HG02798 (cell line): ENCODE data around the gene PPARG.

Source experiments
- ATAC-seq: cut with Tn5 transposase; IDR thresholded peaks from one replicate; pipeline ENCODE4 v1.9.1; 2021; ENCODE audit warnings: mild to moderate bottlenecking; ENCODE audit not compliant: unreplicated experiment, poor library complexity

Gene PPARG

DNA sequence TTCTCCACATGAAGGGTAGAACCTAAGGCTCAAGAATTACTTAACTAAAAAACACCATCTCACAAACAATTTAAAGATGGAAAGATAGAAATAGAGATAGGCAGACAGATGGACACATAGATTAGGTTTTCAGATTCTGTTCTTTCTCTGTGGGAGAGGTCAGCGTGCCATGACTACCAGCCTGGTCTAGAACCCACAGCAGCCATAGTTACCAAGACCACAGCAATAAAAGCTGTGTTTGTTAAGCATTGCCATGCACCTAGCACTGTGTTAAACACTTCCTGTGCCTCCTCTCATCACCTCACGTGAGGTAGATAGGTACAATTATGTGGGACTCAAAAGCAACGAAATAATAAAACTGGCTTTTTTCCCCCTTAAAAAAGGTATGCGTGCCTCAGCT, 112.3 kb downstream of the PPARG start:
- ATAC-seq: no peak

DNA sequence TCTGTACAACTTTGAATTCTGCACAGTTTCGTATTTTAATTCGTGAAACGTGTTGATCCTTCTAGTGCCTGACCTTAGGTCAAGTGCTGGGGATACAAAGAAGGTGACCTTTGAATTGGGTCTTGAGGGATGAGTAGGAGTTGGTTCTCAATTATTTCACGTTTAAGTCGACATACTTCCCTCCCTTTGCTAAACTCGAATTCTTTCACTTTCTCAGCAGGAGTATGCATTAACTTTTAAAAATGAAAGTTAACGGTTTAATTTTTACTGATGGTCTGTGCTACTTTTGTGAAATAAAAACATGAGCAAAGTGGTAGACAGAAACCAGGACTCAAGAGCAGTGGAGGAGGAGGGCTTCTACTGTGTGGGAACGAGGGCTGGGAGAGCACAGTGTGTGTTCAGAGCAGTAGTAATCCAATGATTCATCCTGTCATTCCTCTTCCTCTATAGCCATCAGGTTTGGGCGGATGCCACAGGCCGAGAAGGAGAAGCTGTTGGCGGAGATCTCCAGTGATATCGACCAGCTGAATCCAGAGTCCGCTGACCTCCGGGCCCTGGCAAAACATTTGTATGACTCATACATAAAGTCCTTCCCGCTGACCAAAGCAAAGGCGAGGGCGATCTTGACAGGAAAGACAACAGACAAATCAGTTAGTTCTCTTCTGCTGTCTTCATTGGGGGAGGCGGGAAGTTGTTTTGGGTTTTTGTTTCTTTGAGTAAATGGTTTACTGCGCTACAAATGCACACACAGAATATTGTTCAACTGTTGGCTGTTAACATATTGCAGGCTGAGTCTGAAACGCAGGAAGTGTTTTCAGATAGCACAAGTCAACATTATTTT, 116.8 kb downstream of the PPARG start:
- ATAC-seq: no peak

DNA sequence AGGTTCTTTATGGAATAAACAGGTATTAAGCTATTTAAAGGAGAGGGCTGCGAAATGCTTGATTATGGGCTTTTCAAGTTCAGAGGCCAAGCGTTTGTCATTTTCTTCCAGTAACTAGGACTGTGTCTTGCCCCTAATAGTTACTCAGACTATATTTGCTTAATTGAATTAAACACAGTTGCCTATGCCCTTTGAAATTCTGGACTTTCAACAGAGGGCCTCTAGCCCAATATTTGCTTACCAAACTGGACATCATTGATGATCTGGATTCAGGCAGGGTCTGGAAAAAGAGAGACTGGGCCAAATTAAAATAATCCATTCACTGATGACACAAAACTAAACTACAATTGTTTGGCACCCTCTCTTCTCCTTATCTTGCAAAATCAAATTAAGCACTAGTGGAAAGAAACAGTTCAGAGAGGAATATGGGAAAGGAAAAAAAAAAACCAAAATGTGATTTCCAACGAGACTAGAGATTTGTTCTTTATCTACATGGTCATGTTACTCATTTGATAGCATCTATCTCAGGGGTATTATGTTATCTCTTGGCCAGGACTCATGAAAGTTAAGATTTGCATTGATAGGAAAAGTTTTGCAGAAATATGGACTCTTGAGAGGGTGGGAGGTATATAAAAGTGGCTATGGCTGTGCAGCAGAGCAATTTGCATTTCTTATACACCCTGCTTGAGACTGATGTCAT, 120.3 kb downstream of the PPARG start:
- ATAC-seq: no peak

DNA sequence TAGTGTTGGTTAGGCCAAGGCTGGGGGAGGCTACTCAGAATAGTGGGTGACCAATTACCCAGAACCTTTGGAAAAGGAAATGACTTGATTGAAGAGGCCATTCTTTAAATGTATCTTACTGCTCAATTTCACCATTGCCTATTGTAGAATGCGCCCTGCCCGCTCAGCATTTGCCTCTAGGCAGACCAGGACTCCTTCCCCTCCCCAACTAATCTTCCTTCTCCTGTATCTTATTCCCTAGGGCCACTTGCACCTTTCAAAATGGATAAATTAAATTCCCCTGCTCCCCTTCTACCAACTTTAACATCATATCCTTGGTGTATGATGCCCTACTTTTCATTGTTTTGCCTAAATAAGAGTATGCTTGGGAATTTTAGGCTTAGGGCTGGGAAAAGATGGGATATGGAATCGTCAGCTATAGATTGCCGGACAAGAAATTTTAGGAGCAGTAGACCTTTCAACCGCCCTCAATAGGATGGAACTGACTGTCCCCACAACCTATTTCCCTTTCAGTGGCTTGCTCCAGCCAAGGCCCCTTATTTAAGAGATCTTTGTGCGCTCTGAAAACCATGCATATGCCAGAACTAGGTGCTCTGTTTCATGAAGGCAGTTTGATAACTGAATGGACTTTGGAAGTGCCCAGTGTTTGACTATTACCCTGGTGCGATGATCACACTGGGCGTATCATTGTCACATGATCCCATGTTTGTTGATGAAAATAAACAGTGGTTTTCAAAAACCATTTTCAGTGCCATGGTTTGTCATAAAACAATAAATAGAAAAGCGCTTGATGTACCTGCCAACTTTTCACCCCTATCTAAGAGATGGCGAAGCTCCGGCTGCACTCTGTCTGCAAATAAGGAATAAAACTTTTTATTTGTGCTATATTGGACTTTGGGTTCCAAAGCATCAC, 121.1 kb downstream of the PPARG start:
- no peak for ATAC-seq

DNA sequence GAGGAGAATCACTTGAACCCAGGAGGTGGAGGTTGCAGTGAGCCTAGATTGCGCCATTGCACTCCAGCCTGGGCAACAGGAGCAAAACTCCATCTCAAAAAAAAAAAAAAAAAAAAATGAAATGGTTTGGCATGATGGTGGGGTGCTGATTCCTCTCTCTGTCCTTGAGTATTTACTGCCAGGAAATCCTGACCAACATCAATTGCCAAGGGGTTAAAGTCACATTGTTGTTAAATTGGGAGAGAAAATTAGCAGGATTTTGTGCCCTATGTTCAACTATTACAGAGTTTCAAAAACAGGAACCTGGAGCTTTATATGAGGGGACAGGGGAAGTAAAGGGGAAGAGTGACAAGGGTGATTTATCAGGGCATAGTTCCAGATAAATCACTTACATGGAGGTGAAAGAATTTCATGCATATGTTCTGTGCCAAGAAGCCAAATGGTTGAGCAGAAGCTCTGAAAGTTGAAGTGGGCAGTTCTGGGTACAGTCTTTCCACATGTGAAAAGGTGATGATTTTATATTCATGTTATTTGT, 124.9 kb downstream of the PPARG start:
- no peak for ATAC-seq

DNA sequence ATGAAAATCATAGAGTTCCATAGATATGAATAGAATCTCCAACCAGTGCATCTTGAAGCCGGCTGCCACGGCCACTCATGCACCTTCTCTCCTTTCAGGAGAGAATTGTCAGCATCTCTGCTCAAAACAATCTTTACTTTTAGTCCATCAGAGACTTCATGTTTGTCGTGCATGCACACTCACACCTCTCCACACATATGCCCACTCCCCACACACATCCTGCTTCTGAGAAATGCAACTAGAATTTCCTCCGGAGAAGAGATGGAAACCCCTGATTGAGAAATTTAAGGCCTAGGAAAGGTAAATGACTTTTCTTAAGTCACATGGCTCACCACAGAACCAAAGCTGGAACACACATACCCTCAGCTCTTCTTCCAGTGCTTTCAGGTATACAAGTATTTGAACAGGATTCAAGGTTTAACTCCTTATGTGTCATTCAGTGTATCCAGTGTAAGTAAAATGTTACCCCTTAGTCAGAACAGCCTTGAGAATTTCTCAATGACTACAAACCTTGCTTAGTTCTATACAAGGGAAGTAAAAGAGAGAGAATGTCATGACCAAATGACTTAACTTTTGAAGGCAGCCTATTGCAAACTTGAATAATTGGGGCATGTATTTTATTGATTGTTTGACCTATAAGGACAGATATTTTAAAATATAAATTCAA, 126.3 kb downstream of the PPARG start:
- no peak for ATAC-seq

DNA sequence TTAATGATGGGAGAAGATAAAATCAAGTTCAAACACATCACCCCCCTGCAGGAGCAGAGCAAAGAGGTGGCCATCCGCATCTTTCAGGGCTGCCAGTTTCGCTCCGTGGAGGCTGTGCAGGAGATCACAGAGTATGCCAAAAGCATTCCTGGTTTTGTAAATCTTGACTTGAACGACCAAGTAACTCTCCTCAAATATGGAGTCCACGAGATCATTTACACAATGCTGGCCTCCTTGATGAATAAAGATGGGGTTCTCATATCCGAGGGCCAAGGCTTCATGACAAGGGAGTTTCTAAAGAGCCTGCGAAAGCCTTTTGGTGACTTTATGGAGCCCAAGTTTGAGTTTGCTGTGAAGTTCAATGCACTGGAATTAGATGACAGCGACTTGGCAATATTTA, 127.9 kb downstream of the PPARG start:
- no peak for ATAC-seq

DNA sequence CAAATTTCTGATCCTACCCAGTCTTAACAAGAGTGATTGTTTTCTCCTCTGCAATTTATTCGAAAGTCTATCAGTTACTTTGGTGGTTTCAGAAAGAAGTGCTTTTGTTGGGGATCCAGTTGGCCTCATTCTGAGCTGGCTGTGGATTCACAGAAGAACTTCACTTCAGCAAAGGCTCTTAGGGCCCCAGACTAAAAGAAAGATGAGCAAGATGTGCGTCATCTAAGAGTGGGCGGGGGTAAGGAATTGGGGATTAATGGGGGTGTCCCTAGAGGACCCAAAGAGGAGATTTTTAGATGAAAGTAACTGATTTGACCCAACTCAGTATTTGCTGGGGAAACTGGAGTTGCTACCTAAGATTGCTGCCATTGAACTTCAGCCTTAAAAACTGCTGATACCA, 131.5 kb downstream of the PPARG start:
- ATAC-seq: no peak

DNA sequence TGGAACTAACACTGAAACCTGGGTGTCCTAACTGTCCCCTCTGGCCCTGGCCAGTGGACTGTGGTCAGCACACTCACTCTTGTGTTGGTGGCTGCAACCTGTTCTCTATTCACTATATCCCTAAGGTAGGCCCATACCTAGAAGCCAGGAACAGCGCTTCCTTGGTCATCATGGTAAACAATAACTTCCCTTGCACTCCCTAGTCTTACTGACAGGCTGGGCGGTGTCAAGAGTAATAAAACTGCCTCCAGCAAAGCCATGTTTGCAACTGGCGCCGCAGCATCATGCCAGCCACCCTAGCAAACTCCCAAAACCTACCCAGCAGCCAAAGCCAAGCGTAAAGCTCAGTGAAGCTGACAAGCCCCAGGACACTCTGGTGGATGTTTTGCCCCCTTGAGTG, 132.3 kb downstream of the PPARG start:
- ATAC-seq: no peak

DNA sequence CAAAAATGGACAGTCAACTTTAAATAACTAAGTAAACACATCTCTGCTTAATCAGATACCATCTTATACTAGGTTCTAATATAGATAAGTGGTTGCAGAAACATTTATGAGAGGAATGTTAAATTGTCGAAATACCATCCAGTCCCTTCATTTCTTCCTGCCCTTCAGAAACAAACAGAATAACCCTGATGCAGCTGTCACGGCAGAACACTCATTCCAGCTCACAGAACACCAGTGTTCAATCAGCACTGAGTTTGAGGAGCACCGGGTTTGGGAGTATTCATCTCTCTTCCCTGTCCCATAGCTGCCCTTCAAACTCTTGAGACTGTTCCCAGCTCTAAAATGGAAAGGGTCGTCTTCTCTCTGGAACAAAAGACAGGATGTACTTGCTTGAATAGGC, 134.3 kb downstream of the PPARG start:
- ATAC-seq: no peak

DNA sequence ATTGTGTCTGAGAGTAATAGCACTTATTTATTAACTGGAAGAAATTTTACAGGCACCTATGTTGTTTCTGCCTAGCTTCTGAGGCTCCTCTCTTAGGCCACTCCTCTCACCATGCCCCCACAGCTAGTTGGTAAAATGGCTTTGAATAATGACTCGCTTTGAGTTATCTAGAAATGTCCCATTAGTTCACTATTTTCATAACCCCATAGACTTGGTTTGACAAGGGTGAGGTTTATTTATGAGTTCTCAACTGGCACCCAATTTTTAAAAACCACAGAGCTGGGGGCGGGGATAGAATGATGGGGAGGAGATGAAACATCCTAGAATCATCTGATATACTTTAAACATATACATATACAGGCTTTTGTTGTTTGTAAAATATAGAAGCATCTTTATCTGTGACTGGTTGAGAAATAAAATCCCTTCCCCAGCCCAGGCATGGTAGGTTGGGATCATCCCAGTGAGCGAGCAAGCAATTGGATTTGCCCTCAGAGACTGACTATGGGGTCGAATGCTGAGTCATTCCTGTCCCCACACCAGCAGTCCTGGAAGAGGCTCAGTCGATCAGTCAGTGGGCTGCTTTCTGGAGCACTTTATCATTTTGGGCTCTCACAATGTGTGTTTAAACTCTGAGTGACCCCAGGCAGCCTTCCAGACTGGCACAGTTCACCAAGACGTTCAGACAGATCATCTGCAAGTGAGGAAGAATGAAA, 135.2 kb downstream of the PPARG start:
- no peak for ATAC-seq

DNA sequence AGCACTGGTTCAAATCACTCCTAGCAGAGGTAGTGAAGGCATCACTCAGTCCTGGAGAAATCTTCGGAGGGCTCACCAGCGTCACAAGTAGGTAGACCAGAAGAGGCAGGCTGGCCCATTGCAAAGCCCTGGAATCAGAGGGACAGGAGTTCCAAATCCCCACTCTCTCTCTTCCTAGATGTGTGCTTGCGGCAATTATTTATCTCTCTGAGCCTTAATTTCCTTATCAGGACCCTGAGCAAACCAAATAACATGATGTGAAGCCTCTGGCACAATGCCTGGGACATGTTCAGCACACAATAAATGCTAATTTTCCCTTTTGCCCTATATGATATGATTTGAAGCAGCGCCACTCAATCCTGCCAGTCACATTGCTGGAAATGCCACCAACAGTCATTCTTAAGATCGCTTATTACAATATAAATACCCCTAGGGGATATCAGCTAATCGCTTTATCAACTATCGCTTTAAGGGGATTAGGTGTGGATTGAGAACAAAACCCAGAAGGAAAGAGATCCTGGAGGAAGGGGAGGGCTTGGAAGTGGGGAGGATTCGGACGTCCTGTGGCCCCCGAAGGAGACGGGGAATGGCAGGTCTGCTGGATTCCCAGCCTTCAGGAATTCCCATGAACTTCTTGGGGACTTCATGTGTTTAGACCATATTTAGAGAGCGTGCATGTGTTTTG, 135.9 kb downstream of the PPARG start:
- no peak for ATAC-seq

DNA sequence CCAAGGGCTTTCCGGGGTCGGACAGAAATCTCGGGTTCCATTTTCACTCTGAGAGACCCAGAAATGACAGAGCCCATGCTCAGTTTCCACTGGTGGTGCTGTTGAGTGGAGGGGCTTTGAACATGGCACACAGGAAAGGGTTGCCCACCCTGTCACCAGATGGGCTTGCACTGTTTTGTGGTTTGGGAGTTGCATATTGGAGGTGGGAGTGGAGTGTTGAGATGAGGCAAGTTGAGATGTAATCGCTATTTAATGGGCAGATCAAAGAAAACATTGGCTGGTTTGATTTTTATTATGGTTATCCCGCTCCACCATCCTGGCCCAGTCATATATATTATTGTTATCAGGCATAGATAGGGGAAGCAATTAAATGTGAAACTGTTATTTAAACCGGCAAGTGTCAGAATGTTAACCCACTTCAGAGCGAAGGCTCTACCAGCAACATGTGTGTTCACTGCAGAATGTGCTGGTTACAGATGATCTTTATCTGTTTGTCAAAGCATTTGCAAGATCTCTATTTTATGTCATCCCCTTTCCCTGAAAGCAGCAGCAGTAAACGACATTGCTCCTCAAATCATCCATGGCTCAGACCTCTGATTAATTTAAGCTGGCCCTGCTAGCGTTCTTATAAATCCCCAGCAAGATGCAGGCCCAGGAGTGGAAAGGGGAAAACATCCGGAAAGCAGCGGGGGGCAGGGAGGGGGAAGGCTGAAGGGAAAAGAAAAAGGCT, 137.1 kb downstream of the PPARG start:
- ATAC-seq: no peak

DNA sequence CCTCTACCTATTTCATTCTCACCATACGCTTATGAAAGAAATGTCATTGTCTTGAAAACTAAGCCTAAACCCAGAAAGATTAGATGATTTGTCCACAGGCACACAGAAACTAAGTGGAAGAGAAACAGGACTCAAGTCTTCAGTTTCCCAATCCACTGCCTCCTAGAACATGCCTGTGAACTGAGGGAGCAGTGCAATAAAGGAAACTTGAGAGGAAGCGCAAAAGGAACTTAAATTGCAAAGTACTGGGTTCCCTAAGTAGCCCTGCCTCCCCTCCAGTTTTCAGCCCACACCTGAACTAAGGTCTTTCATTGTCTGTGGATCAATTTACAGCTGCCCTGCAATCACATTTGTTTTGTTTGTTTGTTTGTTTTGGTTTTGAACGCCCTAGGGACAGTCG, 138.7 kb downstream of the PPARG start:
- ATAC-seq: no peak

DNA sequence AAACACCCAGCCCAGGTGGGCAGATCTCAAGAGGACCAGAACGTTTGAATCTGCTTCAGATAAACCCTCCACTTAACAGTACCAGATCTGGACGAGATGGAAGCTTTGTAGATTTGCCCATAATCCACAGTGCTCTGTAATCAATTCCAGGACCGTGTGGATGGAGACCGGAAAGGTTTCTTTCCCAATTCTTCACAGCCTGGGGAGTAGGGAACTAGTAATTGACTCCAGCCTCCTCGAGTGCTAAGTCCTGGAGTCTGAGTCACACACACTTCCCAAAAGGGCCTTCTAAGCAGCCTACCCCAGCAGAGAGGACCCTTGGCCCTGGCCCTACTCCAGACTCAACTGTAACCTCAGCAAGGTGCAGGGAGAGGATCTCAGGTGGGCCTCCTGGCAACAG, 139.3 kb downstream of the PPARG start:
- no peak for ATAC-seq

DNA sequence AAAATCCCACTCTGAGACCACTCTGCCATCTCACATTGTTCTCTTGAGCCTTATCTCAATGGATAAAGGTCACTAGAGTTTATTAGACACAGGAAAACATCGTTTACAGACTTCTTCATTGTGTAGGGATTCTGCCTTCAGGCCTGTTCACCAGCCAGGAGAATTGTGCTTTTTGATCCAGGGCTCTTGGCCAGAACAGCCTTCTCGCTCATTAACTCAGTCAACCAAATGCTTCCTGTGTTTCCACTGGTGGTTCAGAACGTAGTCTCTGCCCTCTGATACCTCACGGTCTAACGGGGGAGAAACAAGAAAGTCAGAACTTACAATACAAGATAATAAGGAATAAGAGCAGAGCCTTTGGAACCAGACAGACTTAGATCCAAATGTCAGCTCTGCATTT, 141.2 kb downstream of the PPARG start:
- ATAC-seq: no peak

DNA sequence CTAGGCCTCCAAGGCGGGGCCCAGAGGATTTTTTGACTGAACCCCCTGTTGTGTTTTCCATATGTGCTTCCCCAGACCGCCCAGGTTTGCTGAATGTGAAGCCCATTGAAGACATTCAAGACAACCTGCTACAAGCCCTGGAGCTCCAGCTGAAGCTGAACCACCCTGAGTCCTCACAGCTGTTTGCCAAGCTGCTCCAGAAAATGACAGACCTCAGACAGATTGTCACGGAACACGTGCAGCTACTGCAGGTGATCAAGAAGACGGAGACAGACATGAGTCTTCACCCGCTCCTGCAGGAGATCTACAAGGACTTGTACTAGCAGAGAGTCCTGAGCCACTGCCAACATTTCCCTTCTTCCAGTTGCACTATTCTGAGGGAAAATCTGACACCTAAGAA, 145.0 kb downstream of the PPARG start:
- no peak for ATAC-seq

DNA sequence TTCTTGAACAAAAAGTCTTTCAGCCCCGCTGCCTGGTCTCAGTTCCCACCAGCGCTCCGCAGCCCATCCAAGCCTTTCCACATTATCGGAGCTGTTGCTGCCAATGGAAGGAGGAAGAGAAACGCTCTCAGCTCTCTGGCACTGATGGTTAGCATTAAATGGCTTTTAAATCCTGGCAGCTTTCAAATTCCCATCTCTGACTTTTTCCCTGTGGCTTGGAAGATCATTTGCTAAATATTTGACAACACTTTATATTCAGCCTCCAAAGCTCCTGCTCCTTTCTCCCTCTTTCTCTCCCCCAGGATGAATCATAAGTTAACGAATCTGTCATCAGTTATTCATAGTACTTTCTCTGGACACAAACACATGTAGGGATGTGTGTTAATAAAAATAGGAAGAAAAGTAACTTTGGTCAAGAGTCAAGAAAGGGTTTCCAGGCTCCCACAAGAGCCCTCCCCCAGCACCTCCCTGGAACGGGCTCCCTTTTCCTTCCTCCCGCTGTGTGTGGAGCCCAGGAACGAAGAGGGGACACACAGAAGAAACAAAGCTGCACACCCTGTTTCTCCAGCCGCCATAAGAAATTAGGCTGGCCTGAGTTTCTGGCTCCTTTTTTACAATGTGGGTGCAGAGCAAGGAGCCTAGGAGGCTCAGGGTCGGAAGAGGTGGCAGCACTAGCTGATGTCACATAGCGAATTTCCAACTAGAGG, 147.8 kb downstream of the PPARG start:
- no peak for ATAC-seq
